ENCODE measurements around the gene PRR19.

GRCh38 chr19:42351079-42351735 lies 49.3 kb downstream of the PRR19 start:
- TF ChIP-seq CTCF (conservative IDR thresholded peaks at IDR 0.05; ENCODE audit: low read length) (no peak), EZH2phosphoT487 (IDR thresholded peaks at IDR 0.05; ENCODE audit: borderline replicate concordance) (no peak)
